Hepatocyte (in vitro differentiated cells): ENCODE data around the gene SST. TPM values are rescaled to one million over a fixed set of nuclear protein-coding genes. Genes with fewer than 3 reads are reported as not detected.

ENCODE experiments used
- DNase-seq: peaks from one replicate; pipeline ENCODE4 v3.0.0-alpha.2; 2016; ENCODE audit warnings: low spot score
- H2AFZ ChIP-seq: fragments of 200-600 bp; sonication (generic); 2 replicates; pipeline ENCODE4 v1.6.0; 2016; ENCODE audit warnings: antibody characterized with exemption, mild to moderate bottlenecking
- H3K27ac ChIP-seq: fragments of 200-600 bp; sonication (generic); 2 replicates; pipeline ENCODE4 v1.5.1; 2016; ENCODE audit warnings: mild to moderate bottlenecking
- H3K27me3 ChIP-seq: fragments of 200-600 bp; sonication (generic); 2 replicates; pipeline ENCODE4 v1.6.1; 2016
- H3K36me3 ChIP-seq: fragments of 200-600 bp; sonication (generic); replicated peaks from 2 replicates; pipeline ENCODE4 v1.5.1; 2016; ENCODE audit warnings: low read depth; ENCODE audit not compliant: insufficient read depth
- H3K4me1 ChIP-seq: fragments of 200-600 bp; sonication (generic); 2 replicates; pipeline ENCODE4 v1.5.1; 2016; ENCODE audit warnings: mild to moderate bottlenecking, moderate library complexity; ENCODE audit not compliant: insufficient read depth
- H3K4me2 ChIP-seq: fragments of 200-600 bp; sonication (generic); 2 replicates; pipeline ENCODE4 v1.6.0; 2016
- H3K4me3 ChIP-seq: fragments of 200-600 bp; sonication (generic); 2 replicates; pipeline ENCODE4 v1.5.1; 2016; ENCODE audit warnings: mild to moderate bottlenecking
- H3K79me2 ChIP-seq: fragments of 200-600 bp; sonication (generic); 2 replicates; pipeline ENCODE4 v1.6.0; 2017; ENCODE audit warnings: mild to moderate bottlenecking
- H3K9me2 ChIP-seq: fragments of 200-600 bp; sonication (generic); replicated peaks from 2 replicates; pipeline ENCODE4 v1.6.0; 2017; ENCODE audit warnings: mild to moderate bottlenecking; ENCODE audit not compliant: insufficient read depth
- H3K9me3 ChIP-seq: fragments of 200-600 bp; sonication (generic); 2 replicates; pipeline ENCODE4 v1.5.1; 2016; ENCODE audit warnings: low read depth, mild to moderate bottlenecking
- H4K20me1 ChIP-seq: fragments of 200-600 bp; sonication (generic); 2 replicates; pipeline ENCODE4 v1.6.0; 2016; ENCODE audit warnings: mild to moderate bottlenecking; ENCODE audit not compliant: insufficient read depth, poor library complexity, severe bottlenecking
- EZH2 ChIP-seq: fragments of 200-600 bp; sonication (generic); IDR thresholded peaks from 2 replicates; pipeline ENCODE4 v1.6.1; 2016; ENCODE audit warnings: antibody characterized with exemption, mild to moderate bottlenecking, borderline replicate concordance
- EZH2phosphoT487 ChIP-seq: fragments of 200-600 bp; sonication (generic); IDR thresholded peaks from one replicate; pipeline ENCODE4 v1.6.1; 2018; ENCODE audit warnings: antibody characterized with exemption, mild to moderate bottlenecking, low read depth, moderate library complexity; ENCODE audit not compliant: unreplicated experiment, severe bottlenecking
- WGBS: methylation state at CpG from one replicate; pipeline ENCODE4 v1.1.6; 2016; ENCODE audit warnings: low lambda C conversion rate; ENCODE audit errors: missing lambda C conversion rate; 5-methylcytosine and 5-hydroxymethylcytosine counted together
- polyA plus RNA-seq: library from polyadenylated mRNA; unstranded; fragments of >200 nt; fragmentation: Nextera tagmentation; extraction: Ambion mirVana; gene quantifications from 2 replicates; pipeline ENCODE4 v1.2.1, GENCODE V29; 2016
- total RNA-seq: library from RNA; depleted of rRNA; stranded (reverse); fragments of >200 nt; gene quantifications from 2 replicates; pipeline ENCODE4 v1.2.3, GENCODE V29; 2014
- TF ChIP-seq, protein P1 (sequence below): fragments of 200-600 bp; sonication (generic); IDR thresholded peaks from 2 replicates; pipeline ENCODE4 v1.5.1; 2016; ENCODE audit warnings: antibody characterized with exemption, mild to moderate bottlenecking; ENCODE audit not compliant: poor library complexity

The SST gene
- total and polyA plus RNA-seq, 2 experiments from 2014 or later, result 53.5 to 112 TPM

DNA sequence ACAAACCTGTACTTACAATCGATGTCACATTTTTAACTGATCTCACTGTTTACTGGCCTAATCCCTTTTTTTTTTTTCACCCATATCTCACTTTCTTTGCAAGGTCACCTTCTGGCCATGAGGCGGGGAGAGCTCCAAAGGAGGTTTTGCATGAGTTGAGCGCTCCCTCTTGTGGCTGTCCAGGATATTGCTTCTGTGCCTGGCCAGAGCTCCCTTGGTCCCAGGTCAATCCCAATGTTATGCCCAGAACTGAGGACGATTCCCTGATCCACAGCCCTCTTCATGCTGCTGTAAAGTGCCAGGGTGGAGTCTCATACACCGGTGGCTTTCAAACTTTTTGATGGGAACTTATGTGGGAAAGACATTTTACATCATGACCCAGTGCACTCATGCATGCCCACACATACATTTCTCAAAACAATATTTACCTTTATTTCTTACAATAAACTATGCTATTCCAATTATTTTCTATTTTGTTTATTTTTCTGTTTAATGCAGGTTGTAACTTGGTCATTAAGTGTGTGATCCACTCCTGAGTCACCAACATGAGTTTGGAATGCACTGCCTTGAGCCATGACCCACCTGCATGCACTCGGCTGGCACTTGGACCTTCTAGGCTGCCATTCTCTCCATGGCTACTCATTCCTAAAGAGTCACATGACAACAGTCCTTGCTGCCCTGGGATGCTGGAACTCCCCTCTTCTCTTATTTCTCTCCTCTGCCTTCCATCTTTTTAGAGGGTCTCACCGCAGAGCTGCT is 9.6 kb upstream of the SST start:
- WGBS, result 27% methylated on average over 7 of the region's 7 CpGs
- TF ChIP-seq EZH2phosphoT487, result no peak
- TF ChIP-seq, protein P1, sequence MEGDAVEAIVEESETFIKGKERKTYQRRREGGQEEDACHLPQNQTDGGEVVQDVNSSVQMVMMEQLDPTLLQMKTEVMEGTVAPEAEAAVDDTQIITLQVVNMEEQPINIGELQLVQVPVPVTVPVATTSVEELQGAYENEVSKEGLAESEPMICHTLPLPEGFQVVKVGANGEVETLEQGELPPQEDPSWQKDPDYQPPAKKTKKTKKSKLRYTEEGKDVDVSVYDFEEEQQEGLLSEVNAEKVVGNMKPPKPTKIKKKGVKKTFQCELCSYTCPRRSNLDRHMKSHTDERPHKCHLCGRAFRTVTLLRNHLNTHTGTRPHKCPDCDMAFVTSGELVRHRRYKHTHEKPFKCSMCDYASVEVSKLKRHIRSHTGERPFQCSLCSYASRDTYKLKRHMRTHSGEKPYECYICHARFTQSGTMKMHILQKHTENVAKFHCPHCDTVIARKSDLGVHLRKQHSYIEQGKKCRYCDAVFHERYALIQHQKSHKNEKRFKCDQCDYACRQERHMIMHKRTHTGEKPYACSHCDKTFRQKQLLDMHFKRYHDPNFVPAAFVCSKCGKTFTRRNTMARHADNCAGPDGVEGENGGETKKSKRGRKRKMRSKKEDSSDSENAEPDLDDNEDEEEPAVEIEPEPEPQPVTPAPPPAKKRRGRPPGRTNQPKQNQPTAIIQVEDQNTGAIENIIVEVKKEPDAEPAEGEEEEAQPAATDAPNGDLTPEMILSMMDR, result peak; percentile 88
- DNase-seq, result peak; percentile 87
- Histone ChIP-seq H3K79me2 (no peaks in the 10 kb centered on the region), H3K27me3 (no peaks in the 10 kb centered on the region), H3K9me2 (no peaks in the 10 kb centered on the region), H4K20me1 (no peaks in the 10 kb centered on the region), H2AFZ (no peak overlapping the region), H3K4me2 (peak overlapping the region; percentile 32), H3K4me1 (no peaks in the 10 kb centered on the region), H3K27ac (no peak overlapping the region), H3K4me3 (no peak overlapping the region), H3K9me3 (no peaks in the 10 kb centered on the region), H3K36me3 (no peaks in the 10 kb centered on the region)

- Histone ChIP-seq H3K4me2 (peak overlapping the region; percentile 32), H3K4me3 (no peak overlapping the region), H3K27ac (no peak overlapping the region), H2AFZ (no peak overlapping the region), H3K27me3 (no peaks in the 10 kb centered on the region), H3K36me3 (no peaks in the 10 kb centered on the region), H3K9me3 (no peaks in the 10 kb centered on the region), H3K79me2 (no peaks in the 10 kb centered on the region), H4K20me1 (no peaks in the 10 kb centered on the region), H3K4me1 (no peaks in the 10 kb centered on the region), H3K9me2 (no peaks in the 10 kb centered on the region)
- TF ChIP-seq, protein P1, result peak; percentile 93
- no peak for TF ChIP-seq EZH2
- peak; percentile 81 for DNase-seq
- WGBS, result 17% methylated on average over 5 of the region's 5 CpGs
Observed at GRCh38 chr3:187678726-187679268, 8.6 kb upstream of the SST start.

DNA sequence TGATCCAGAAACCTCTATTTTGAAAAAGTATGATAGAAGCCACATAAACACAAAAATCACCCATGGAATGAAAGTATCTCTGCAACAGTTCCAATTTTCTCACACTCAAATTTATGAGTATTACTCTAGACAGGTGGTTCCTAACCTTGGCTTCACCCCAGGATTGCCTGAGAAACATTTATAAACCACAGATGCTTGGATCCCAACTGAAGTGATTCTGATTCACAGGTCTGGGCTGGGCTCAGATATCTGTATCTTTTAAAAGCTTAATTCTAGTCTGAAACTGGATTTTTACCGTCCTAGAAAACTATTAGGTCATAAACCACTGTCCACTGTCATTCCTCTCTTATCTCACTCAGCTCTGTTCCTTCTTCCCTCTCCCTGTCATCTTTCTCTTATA is 7.4 kb upstream of the SST start:
- no peak overlapping the region for H3K27ac ChIP-seq
- no peaks in the 10 kb centered on the region for H3K36me3 ChIP-seq
- H2AFZ ChIP-seq, result no peak overlapping the region
- no peaks in the 10 kb centered on the region for H3K4me1 ChIP-seq
- no peaks in the 10 kb centered on the region for H3K79me2 ChIP-seq
- no peak for DNase-seq
- TF ChIP-seq, protein P1, result no peak
- TF ChIP-seq EZH2, result no peak
- no peak for TF ChIP-seq EZH2phosphoT487
- no peaks in the 10 kb centered on the region for H3K9me2 ChIP-seq
- H3K27me3 ChIP-seq, result peaks cover 4% of the 10 kb centered on the region
- H3K4me2 ChIP-seq, result no peak overlapping the region
- H3K9me3 ChIP-seq, result no peaks in the 10 kb centered on the region
- H3K4me3 ChIP-seq, result no peak overlapping the region
- 14% methylated on average over 1 of the region's 1 CpG for whole genome bisulfite sequencing
- no peaks in the 10 kb centered on the region for H4K20me1 ChIP-seq
